Stimulated activated CD4-positive, alpha-beta T cell treated with anti-CD3 and anti-CD28 coated beads, TNF-alpha, amount 100 ng/mL, for 4 hours (primary cell): ENCODE measurements around the gene TEX36.
"Not testable (repeated sequence)": the region's sequence is repeated elsewhere in the genome, so short reads cannot be mapped to it uniquely, and the experiment has no call there.

Source experiments
- DNase-seq, 3 experiments: peaks; one replicate each; pipeline ENCODE4 v3.0.0-alpha.2; 2020; ENCODE audit warnings: low read depth in 3 of 3

Gene TEX36

GRCh38 chr10:125683063-125683462 is at the start of gene TEX36:
Gene TEX36 (minus strand): TSS chr10:125683163. CDS start chr10:125682989, 174 bp downstream.
- no peak for DNase-seq

GRCh38 chr10:125727436-125727835 is 44.5 kb upstream of the TEX36 start:
- no peak for DNase-seq

GRCh38 chr10:125726914-125727313 is 44.0 kb upstream of the TEX36 start:
- no peak for DNase-seq

GRCh38 chr10:125722811-125723210 is 39.8 kb upstream of the TEX36 start:
- DNase-seq, result no peak

- no peak for DNase-seq
These were observed 38.1 kb upstream of the TEX36 start for GRCh38 chr10:125721035-125721434.

GRCh38 chr10:125720002-125720382 is 37.0 kb upstream of the TEX36 start:
- DNase-seq, result no peak

GRCh38 chr10:125719173-125720001 is 36.4 kb upstream of the TEX36 start, which contains the start of gene EDRF1:
Gene EDRF1 (plus strand): TSS chr10:125719709. CDS start chr10:125719808, 99 bp downstream.
- DNase-seq, result peak; percentile 94 to 99 (median 99)

- not testable (repeated sequence) for DNase-seq
These were observed 31.8 kb upstream of the TEX36 start for GRCh38 chr10:125714728-125715127.

- DNase-seq, result no peak
These were observed 28.3 kb upstream of the TEX36 start for GRCh38 chr10:125711110-125711750.

- DNase-seq, result no peak
These were observed 26.9 kb upstream of the TEX36 start for GRCh38 chr10:125709553-125710474.

- no peak for DNase-seq
These were observed 26.1 kb upstream of the TEX36 start for GRCh38 chr10:125708971-125709503.

GRCh38 chr10:125707541-125708468 is 24.8 kb upstream of the TEX36 start:
- DNase-seq, result no peak

GRCh38 chr10:125700355-125700911 is 17.5 kb upstream of the TEX36 start:
- no peak for DNase-seq

GRCh38 chr10:125699562-125700143 is 16.7 kb upstream of the TEX36 start:
- DNase-seq, result no peak

- DNase-seq, result no peak
These were observed 15.6 kb upstream of the TEX36 start for GRCh38 chr10:125698481-125698998.

- not testable (repeated sequence) for DNase-seq
These were observed 13.9 kb upstream of the TEX36 start for GRCh38 chr10:125696884-125697283.

GRCh38 chr10:125694883-125695282 is 11.9 kb upstream of the TEX36 start:
- no peak for DNase-seq

- no peak for DNase-seq
These were observed 10.5 kb upstream of the TEX36 start for GRCh38 chr10:125693524-125693847.

GRCh38 chr10:125692601-125693523 is 9.9 kb upstream of the TEX36 start:
- no peak for DNase-seq
